Right ventricle myocardium superior (tissue), 1 donor: ENCODE measurements around the gene EIF2B1. TPM values are rescaled to one million over a fixed set of nuclear protein-coding genes. Genes with fewer than 3 reads are reported as not detected.
"Not testable (repeated sequence)": the region's sequence is repeated elsewhere in the genome, so short reads cannot be mapped to it uniquely, and the experiment has no call there.

Source experiments
- ATAC-seq: fragments of 200-7000 bp; cut with Tn5 transposase; one replicate; pipeline ENCODE4 v1.9.1; 2020; ENCODE audit warnings: mild to moderate bottlenecking; ENCODE audit not compliant: poor library complexity
- DNase-seq: peaks from one replicate; pipeline ENCODE4 v3.0.0-alpha.2; 2020
- intact Hi-C: fragments of 100-400 bp; cut with DNase I; formaldehyde crosslinking; loops from one replicate; pipeline ENCODE4 v1.11.2; 2022
- total RNA-seq: library from RNA; stranded (reverse); fragmentation: NEBNext Ultra II Directional; extraction: Animal tissue kit (Norgen Biotek cat#: 25700); gene quantifications from one replicate; pipeline ENCODE4 v1.2.1, GENCODE V29; 2021
- donor health status: DM: no; HTN: yes; CAD: no; lungs with severe emphysema.

EIF2B1 gene
- total RNA-seq, 1 donor from 2014 or later, result 28.6 TPM

DNA sequence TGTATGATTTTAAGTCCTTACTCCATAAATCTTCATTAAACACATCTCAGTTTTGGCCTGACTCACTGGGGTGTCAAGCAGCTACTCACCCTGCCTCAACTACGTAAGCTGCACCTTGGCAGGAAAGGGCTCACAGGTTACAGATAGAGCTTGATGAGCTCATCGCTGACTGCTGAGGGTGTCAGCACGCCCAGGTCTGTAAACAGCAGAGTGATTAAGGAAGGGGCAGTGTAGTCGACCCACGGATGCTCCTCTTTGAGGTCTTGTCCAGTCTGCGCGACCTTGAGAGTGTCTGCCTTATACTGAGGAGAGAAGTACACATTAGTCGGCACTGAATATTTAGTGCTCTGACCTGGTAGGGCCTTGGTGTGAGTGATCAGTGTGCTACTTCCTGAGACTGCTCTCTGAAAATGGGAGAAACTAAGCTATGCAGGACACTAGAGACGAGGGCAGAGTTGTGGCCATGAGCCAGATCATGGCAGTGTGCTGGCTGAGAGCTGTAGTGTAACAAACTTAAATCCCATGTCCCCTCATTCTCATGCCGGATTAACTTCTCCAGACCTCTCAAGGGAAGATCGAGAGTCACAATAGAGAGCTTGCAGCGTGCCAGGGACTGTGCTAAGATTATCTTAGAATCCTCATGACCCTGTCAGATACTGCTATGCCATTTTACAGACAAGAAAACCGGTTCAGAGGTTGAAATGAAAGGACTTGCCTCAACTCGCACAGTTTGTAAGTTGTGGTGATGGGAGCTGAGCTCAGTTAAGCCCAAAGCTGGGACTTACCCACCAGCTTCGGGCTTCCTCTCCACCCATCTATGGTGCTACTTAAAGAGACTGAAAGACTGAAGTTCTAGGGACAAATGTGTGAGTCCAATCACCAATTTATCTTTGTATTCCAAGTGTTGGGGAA lies 11.6 kb downstream of the EIF2B1 start:
- ATAC-seq (no peak), DNase-seq (no peak)
- intact Hi-C loops, result no loop called here

GRCh38 chr12:123621101-123621500 lies 12.4 kb downstream of the EIF2B1 start:
- ATAC-seq (no peak), DNase-seq (no peak)
- intact Hi-C loops, result no loop called here

- DNase-seq (no peak), ATAC-seq (no peak)
- intact Hi-C loops, result no loop called here
Observed at GRCh38 chr12:123617580-123617979, 15.9 kb downstream of the EIF2B1 start.

GRCh38 chr12:123617144-123617543 lies 16.3 kb downstream of the EIF2B1 start:
- ATAC-seq (no peak), DNase-seq (no peak)
- intact Hi-C loops, result no loop called here

GRCh38 chr12:123614531-123614930 lies 19.0 kb downstream of the EIF2B1 start:
- intact Hi-C loops, result no loop called here
- ATAC-seq (no peak), DNase-seq (no peak)

- DNase-seq (no peak), ATAC-seq (no peak)
- intact Hi-C loops, result no loop called here
Observed at GRCh38 chr12:123614110-123614509, 19.4 kb downstream of the EIF2B1 start.

GRCh38 chr12:123608182-123608581 lies 25.3 kb downstream of the EIF2B1 start:
- DNase-seq (no peak), ATAC-seq (no peak)
- intact Hi-C loops, result no loop called here

DNA sequence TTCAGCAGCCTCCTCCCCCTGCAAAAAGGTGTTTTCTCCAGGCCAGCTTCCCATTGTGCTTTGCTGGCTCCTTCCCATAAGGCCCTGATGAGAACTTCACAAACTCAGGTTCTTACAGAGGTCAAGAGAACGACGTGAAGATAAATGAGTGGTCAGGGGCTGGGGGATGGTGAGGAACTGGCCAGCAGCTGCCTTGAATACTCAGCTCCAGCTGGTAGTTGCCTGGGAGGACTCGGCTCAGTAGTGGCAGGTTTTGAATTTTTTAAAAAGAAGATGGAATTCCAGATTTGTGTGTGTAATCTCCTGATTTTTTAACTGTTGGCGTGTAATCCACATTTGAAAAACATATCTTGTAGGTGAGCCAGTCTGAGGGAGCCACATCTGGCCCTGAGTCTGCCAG lies 25.7 kb downstream of the EIF2B1 start:
- intact Hi-C loops, result no loop called here

DNA sequence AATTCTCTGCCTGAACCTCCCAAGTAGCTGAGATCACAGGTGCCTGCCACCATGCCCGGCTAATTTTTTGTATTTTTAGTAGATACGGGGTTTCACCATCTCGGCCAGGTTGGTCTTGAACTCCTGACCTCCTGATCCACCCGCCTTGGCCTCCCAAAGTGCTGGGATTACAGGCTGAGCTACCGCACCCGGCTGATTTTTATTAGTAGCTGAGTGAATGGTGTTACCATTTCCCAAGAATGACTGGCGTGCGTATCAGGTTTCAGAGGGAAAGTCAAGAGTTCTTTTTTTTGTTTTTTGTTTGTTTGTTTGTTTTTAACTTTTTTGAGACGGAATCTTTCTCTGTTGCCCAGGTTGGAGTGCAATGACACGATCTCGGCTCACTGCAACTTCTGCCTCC lies 30.0 kb downstream of the EIF2B1 start:
- intact Hi-C loops, ATAC-seq: not testable (repeated sequence)

More for the DNA sequence above, 25.7 kb downstream of the EIF2B1 start:
- DNase-seq (no peak), ATAC-seq (no peak)

GRCh38 chr12:123602651-123603195 lies 30.8 kb downstream of the EIF2B1 start:
- intact Hi-C loops, result no loop called here

More for the DNA sequence above, 30.0 kb downstream of the EIF2B1 start:
- DNase-seq, result not testable (repeated sequence)

GRCh38 chr12:123601602-123602489 lies 31.6 kb downstream of the EIF2B1 start, which contains the start of gene DDX55:
Gene DDX55, plus strand, starts transcription at chr12:123602099. Its CDS starts 50 bp downstream, at chr12:123602149.
- ATAC-seq (peak; percentile 99), DNase-seq (peak; percentile 91)
- intact Hi-C loops, result no loop called here

More at GRCh38 chr12:123602651-123603195, 30.8 kb downstream of the EIF2B1 start:
- ATAC-seq (no peak), DNase-seq (no peak)

DNA sequence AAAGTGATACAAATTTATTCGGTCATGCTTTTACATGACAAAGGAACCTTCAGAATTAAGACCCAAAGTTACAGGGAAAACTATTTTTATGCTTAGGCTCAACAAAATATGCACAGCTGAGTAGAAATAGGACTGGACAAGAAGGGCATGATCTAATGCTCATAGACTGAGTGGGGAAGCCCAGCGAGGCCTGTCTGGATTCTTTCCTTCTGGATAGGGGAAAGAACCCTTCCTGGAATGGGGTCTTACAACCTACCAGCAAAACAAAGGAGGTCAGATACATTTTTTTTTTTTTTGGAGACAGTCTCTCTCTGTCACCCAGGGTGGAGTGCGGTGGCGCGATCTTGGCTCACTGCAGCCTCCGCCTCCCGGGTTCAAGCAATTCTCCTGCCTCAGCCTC lies 33.8 kb downstream of the EIF2B1 start:
- no peak for DNase-seq
- intact Hi-C loops, result no loop called here
- ATAC-seq, result no peak

- ATAC-seq, result no peak
- DNase-seq, result no peak
- intact Hi-C loops, result no loop called here
Observed at GRCh38 chr12:123599310-123599709, 34.2 kb downstream of the EIF2B1 start.

GRCh38 chr12:123598522-123598921 lies 35.0 kb downstream of the EIF2B1 start:
- no peak for ATAC-seq
- intact Hi-C loops, result no loop called here
- no peak for DNase-seq

DNA sequence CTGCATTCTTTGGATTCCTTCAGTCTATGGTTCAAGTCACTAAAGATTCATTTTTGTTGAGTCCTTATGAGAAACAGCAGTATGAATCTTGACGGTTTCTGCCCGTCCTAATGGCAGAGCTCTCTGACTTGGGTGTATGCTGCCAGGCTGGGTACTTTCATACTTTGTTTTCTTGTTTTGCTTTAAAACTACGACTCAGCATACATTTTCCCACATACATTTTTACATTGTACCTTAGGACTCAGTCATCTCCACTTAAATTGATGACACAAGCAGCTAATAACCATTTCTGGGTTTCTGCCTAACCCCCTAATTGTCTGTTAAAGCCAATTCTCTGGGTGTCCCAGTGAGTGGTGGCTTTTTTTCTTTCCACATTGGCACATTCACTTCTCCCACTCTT lies 36.4 kb downstream of the EIF2B1 start:
- intact Hi-C loops, result no loop called here
- DNase-seq (no peak), ATAC-seq (no peak)

GRCh38 chr12:123595729-123596128 lies 37.8 kb downstream of the EIF2B1 start:
- ATAC-seq, result peak; percentile 18
- DNase-seq, result no peak
- intact Hi-C loops, result no loop called here

GRCh38 chr12:123591702-123592481 lies 41.6 kb downstream of the EIF2B1 start:
- no peak for DNase-seq
- intact Hi-C loops, result no loop called here
- ATAC-seq, result no peak

- intact Hi-C loops, result loop anchor here (5.0 kb wide), 1 partner anchor 48 kb away; the partner anchor contains the start of gene RILPL1
- no peak for DNase-seq
- no peak for ATAC-seq
Observed at GRCh38 chr12:123580772-123581171, 52.7 kb downstream of the EIF2B1 start.
